ENCODE measurements around the gene CXCL12.

Gene CXCL12

DNA sequence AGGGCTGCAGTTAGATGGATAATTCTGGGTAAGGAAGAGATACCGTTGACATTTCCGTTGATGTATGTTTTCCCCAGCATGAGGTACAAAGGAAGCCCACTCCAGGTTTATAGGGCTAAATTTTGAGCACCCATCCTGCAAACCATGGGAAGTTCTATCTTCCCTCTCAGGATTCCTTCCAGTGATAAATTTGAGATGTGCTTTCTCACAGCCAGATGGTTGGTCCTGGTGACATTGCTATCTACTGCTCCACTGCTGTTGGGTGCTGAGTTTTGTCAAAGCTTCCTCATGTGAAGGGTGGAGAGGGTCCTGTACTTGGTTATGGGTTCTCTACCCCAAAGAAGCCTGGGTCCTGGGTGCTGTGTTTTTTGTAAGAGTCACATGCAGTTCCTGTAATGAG, 57.4 kb downstream of the CXCL12 start:
- no peak for DNase-seq

All from activated T-cell treated with anti-CD3 and anti-CD28 coated beads, Interleukin-2, amount 50 U/mL, for 1 hour (primary cell).